Neural cell (in vitro differentiated cells): ENCODE data around the gene IL17B.

Experiments
- CTCF ChIP-seq: fragments of 450-650 bp; IDR thresholded peaks from 2 replicates; pipeline ENCODE4 v1.5.1; 2014; ENCODE audit warnings: antibody characterized with exemption, mild to moderate bottlenecking, moderate library complexity; ENCODE audit not compliant: poor library complexity, severe bottlenecking
- RAD21 ChIP-seq: fragments of 450-650 bp; conservative IDR thresholded peaks from 2 replicates; pipeline ENCODE4 v1.6.1; 2014; ENCODE audit warnings: antibody characterized with exemption, mild to moderate bottlenecking, moderate library complexity
- TAF1 ChIP-seq: IDR thresholded peaks from 2 replicates; pipeline ENCODE4 v1.6.1; 2012; ENCODE audit warnings: low read depth

GRCh38 chr5:149381986-149382338, 2.9 kb upstream of the IL17B start:
- TF ChIP-seq RAD21, result peak; percentile 34
- peak; percentile 59 for TF ChIP-seq CTCF
- TF ChIP-seq TAF1, result no peak
